Keratinocyte (primary cell): ENCODE data around the gene KLHL29. TPM values are rescaled to one million over a fixed set of nuclear protein-coding genes. Genes with fewer than 3 reads are reported as not detected.

Experiments
- DNase-seq: peaks from one replicate; pipeline ENCODE4 v3.0.0-alpha.2; 2011; ENCODE audit warnings: low read depth, missing footprints, low spot score
- FAIRE-seq: peaks from 2 replicates; lab custom pipeline; 2011; peaks lifted over from hg19 to GRCh38; lab: Jason Lieb, UNC
- H2AFZ ChIP-seq: 2 replicates; pipeline ENCODE4 v1.6.0; 2012; ENCODE audit warnings: low read length, control low read depth, inconsistent platforms; ENCODE audit not compliant: control insufficient read depth
- H3K27ac ChIP-seq: 2 replicates; pipeline ENCODE4 v1.5.1; 2011; ENCODE audit warnings: low read length; ENCODE audit not compliant: control insufficient read depth, insufficient read depth
- H3K27me3 ChIP-seq: 3 replicates; pipeline ENCODE4 v1.6.0; 2011; ENCODE audit warnings: low read length; ENCODE audit not compliant: control insufficient read depth, insufficient read depth; ENCODE audit errors: extremely low read depth
- H3K36me3 ChIP-seq, 2 experiments: 2 replicates in 1 of 2; 3 replicates in 1 of 2; pipeline ENCODE4 v1.5.1; 2011; ENCODE audit warnings: low read length in 2 of 2, mild to moderate bottlenecking in 1 of 2; ENCODE audit not compliant: control insufficient read depth in 2 of 2, insufficient read depth in 2 of 2; ENCODE audit errors: extremely low read depth in 1 of 2
- H3K4me1 ChIP-seq: 3 replicates; pipeline ENCODE4 v1.5.1; 2011; ENCODE audit warnings: low read length; ENCODE audit not compliant: control insufficient read depth, insufficient read depth; ENCODE audit errors: extremely low read depth
- H3K4me2 ChIP-seq: 3 replicates; pipeline ENCODE4 v1.6.0; 2011; ENCODE audit warnings: low read depth, low read length; ENCODE audit not compliant: control insufficient read depth, insufficient read depth; ENCODE audit errors: extremely low read depth
- H3K4me3 ChIP-seq, 3 experiments: fragments of 200-600 bp in 1 of 3; sonication (generic) in 1 of 3; 2 replicates in 2 of 3; 3 replicates in 1 of 3; pipeline ENCODE4 v1.5.1; 2011 to 2016; ENCODE audit warnings: low read length in 3 of 3, mild to moderate bottlenecking in 3 of 3, control low read depth in 2 of 3, inconsistent platforms in 1 of 3, low read depth in 1 of 3, mixed read lengths in 1 of 3, mixed run types in 1 of 3, moderate library complexity in 1 of 3; ENCODE audit not compliant: control insufficient read depth in 2 of 3, insufficient read depth in 2 of 3; ENCODE audit errors: extremely low read depth in 1 of 3
- H3K79me2 ChIP-seq: 2 replicates; pipeline ENCODE4 v1.6.0; 2012; ENCODE audit warnings: low read length; ENCODE audit not compliant: control insufficient read depth, insufficient read depth
- H3K9ac ChIP-seq: 3 replicates; pipeline ENCODE4 v1.6.0; 2011; ENCODE audit warnings: low read length; ENCODE audit not compliant: control insufficient read depth, insufficient read depth; ENCODE audit errors: extremely low read depth
- H3K9me1 ChIP-seq: 3 replicates; pipeline ENCODE4 v1.6.0; 2011; ENCODE audit warnings: low read length; ENCODE audit not compliant: control insufficient read depth, insufficient read depth; ENCODE audit errors: extremely low read depth
- H3K9me3 ChIP-seq: 2 replicates; pipeline ENCODE4 v1.5.1; 2012; ENCODE audit warnings: low read depth, low read length; ENCODE audit not compliant: control insufficient read depth
- H4K20me1 ChIP-seq: 3 replicates; pipeline ENCODE4 v1.6.0; 2011; ENCODE audit warnings: low read length; ENCODE audit not compliant: control insufficient read depth, insufficient read depth; ENCODE audit errors: extremely low read depth
- EZH2 ChIP-seq: IDR thresholded peaks from one replicate; pipeline ENCODE4 v1.6.1; 2012; ENCODE audit warnings: inconsistent platforms, mild to moderate bottlenecking, low read length, moderate library complexity
- dilution Hi-C: fragments of 300-500 bp; cut with MboI; formaldehyde crosslinking; loops from one replicate; pipeline ENCODE4 v1.7.0; 2020; ENCODE audit warnings: low sequenced_read_pairs; ENCODE audit not compliant: extremely low pct_ligation_motif_present
- polyA plus RNA-seq, 5 experiments: library from polyadenylated mRNA; depleted of rRNA in 3 of 5; stranded (reverse) in 3 of 5; stranded (forward) in 1 of 5; unstranded in 1 of 5; fragments of >200 nt; gene quantifications; 1 replicate in 1 of 5; 2 replicates in 3 of 5; 3 replicates in 1 of 5; pipeline versions ENCODE4 v1.2.1 to v1.2.3, GENCODE V29; 2011 to 2012; ENCODE audit warnings: missing spikeins in 2 of 5, low read depth in 1 of 5, low replicate concordance in 1 of 5
- TF ChIP-seq, protein P1 (sequence below), 3 experiments: IDR thresholded peaks in 1 of 3; conservative IDR thresholded peaks in 1 of 3; optimal IDR thresholded peaks in 1 of 3; 2 replicates in 2 of 3; 3 replicates in 1 of 3; pipeline versions ENCODE3 to v1.5.1; 2011; ENCODE audit warnings: low read length in 3 of 3, mild to moderate bottlenecking in 3 of 3, moderate library complexity in 2 of 3, control low read depth in 1 of 3, inconsistent platforms in 1 of 3; ENCODE audit not compliant: insufficient read depth in 2 of 3; ENCODE audit errors: extremely low read depth in 1 of 3

Gene KLHL29
- polyA plus RNA-seq, 1 donor (not counting 4 experiments of a cell fraction or from before 2014, with no cell fraction given), result 4.7 TPM

- TF ChIP-seq, protein P1, sequence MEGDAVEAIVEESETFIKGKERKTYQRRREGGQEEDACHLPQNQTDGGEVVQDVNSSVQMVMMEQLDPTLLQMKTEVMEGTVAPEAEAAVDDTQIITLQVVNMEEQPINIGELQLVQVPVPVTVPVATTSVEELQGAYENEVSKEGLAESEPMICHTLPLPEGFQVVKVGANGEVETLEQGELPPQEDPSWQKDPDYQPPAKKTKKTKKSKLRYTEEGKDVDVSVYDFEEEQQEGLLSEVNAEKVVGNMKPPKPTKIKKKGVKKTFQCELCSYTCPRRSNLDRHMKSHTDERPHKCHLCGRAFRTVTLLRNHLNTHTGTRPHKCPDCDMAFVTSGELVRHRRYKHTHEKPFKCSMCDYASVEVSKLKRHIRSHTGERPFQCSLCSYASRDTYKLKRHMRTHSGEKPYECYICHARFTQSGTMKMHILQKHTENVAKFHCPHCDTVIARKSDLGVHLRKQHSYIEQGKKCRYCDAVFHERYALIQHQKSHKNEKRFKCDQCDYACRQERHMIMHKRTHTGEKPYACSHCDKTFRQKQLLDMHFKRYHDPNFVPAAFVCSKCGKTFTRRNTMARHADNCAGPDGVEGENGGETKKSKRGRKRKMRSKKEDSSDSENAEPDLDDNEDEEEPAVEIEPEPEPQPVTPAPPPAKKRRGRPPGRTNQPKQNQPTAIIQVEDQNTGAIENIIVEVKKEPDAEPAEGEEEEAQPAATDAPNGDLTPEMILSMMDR (optimal IDR thresholded peaks at IDR 0.05 in 1 of 3, IDR thresholded peaks at IDR 0.05 in 1 of 3, conservative IDR thresholded peaks at IDR 0.05 in 1 of 3; ENCODE audit: extremely low read depth in 1 of 3, insufficient read depth in 2 of 3, low read length in 3 of 3), result no peak
- no peak for TF ChIP-seq EZH2
- H3K27ac ChIP-seq, result no peak overlapping the region
- no peak overlapping the region for H3K4me3 ChIP-seq
- DNase-seq (no peak), FAIRE-seq (no peak)
- no peak overlapping the region for H2AFZ ChIP-seq
- H3K4me1 ChIP-seq, result peaks cover 4% of the 10 kb centered on the region
- H3K27me3 ChIP-seq, result no peaks in the 10 kb centered on the region
- H3K4me2 ChIP-seq, result no peak overlapping the region
- no peaks in the 10 kb centered on the region for H3K79me2 ChIP-seq
- H3K36me3 ChIP-seq, result no peaks in the 10 kb centered on the region
- no peak overlapping the region for H3K9ac ChIP-seq
- H4K20me1 ChIP-seq, result peaks cover 5% of the 10 kb centered on the region
- no peaks in the 10 kb centered on the region for H3K9me1 ChIP-seq
- H3K9me3 ChIP-seq, result no peaks in the 10 kb centered on the region
- dilution Hi-C loops, result no loop called here
These were observed 165.0 kb downstream of the KLHL29 start for GRCh38 chr2:23549821-23550530.

DNA sequence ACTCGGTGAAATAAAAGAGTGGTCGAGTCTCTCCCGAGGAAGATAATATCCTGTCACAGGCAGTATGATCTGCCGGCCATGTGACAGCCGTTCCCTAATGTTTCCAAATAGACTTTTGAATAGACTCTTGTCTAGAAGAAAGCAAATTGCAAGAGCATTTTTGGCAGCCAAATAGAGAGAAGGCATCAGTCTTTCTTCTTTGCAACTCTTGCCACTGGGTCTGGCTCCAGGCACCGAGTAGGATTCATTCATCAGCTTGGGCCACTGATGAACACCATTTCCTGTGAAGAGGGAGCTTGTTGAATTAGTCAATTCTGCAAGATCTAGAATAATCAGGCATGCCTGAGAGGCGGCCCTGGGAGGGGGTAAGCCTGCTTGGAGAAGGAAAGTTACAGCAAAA, 165.6 kb downstream of the KLHL29 start:
- no peak overlapping the region for H3K4me2 ChIP-seq
- H3K27me3 ChIP-seq, result no peaks in the 10 kb centered on the region
- no peaks in the 10 kb centered on the region for H3K9me1 ChIP-seq
- H4K20me1 ChIP-seq, result peaks cover 5% of the 10 kb centered on the region
- H2AFZ ChIP-seq, result no peak overlapping the region
- H3K9ac ChIP-seq, result no peak overlapping the region
- no peaks in the 10 kb centered on the region for H3K36me3 ChIP-seq
- dilution Hi-C loops, result no loop called here
- FAIRE-seq (no peak), DNase-seq (no peak)
- H3K79me2 ChIP-seq, result no peaks in the 10 kb centered on the region
- H3K9me3 ChIP-seq, result no peaks in the 10 kb centered on the region
- H3K4me3 ChIP-seq, result no peak overlapping the region
- TF ChIP-seq EZH2, result no peak
- TF ChIP-seq, protein P1 (optimal IDR thresholded peaks at IDR 0.05 in 1 of 3, IDR thresholded peaks at IDR 0.05 in 1 of 3, conservative IDR thresholded peaks at IDR 0.05 in 1 of 3; ENCODE audit: extremely low read depth in 1 of 3, insufficient read depth in 2 of 3, low read length in 3 of 3), result no peak
- H3K27ac ChIP-seq, result no peak overlapping the region
- H3K4me1 ChIP-seq, result peaks cover 4% of the 10 kb centered on the region
